SU-DHL-6 (cell line): ENCODE data around the gene ESYT2.

Experiments used
- H2AFZ ChIP-seq: fragments of 200-600 bp; sonication (generic); 2 replicates; pipeline ENCODE4 v1.6.1; 2014; ENCODE audit warnings: low read depth, mild to moderate bottlenecking, moderate library complexity, mixed read lengths, antibody characterized with exemption, low read length; ENCODE audit not compliant: severe bottlenecking
- H3F3A ChIP-seq: fragments of 200-600 bp; shearing (Covaris generic); 2 replicates; pipeline ENCODE4 v1.6.0; 2016; ENCODE audit warnings: antibody characterized with exemption, mild to moderate bottlenecking; ENCODE audit not compliant: insufficient read depth
- H3K27ac ChIP-seq: fragments of 200-600 bp; sonication (generic); 2 replicates; pipeline ENCODE4 v1.5.1; 2016; ENCODE audit warnings: low read depth, mild to moderate bottlenecking, low read length, moderate library complexity, mixed read lengths
- H3K27me3 ChIP-seq: fragments of 200-600 bp; sonication (generic), shearing (Covaris generic); 2 replicates; pipeline ENCODE4 v1.6.0; 2014; ENCODE audit warnings: mild to moderate bottlenecking, low read length
- H3K36me3 ChIP-seq: fragments of 200-600 bp; sonication (generic); 2 replicates; pipeline ENCODE4 v1.6.1; 2014; ENCODE audit warnings: mild to moderate bottlenecking, low read length, mixed read lengths
- H3K4me2 ChIP-seq: fragments of 300-600, 200-600 bp; shearing (Covaris generic), sonication (generic); 2 replicates; pipeline ENCODE4 v1.6.0; 2014; ENCODE audit warnings: low read length, low read depth, mild to moderate bottlenecking; ENCODE audit not compliant: poor library complexity, severe bottlenecking
- H3K4me3 ChIP-seq: fragments of 200-600 bp; sonication (generic); 2 replicates; pipeline ENCODE4 v1.5.1; 2014; ENCODE audit warnings: antibody characterized with exemption, low read length, mild to moderate bottlenecking, mixed read lengths; ENCODE audit not compliant: insufficient read depth, poor library complexity, severe bottlenecking
- H3K79me2 ChIP-seq: fragments of 200-600 bp; sonication (generic); 2 replicates; pipeline ENCODE4 v1.6.1; 2014; ENCODE audit warnings: mild to moderate bottlenecking, low read length, moderate library complexity; ENCODE audit not compliant: insufficient read depth
- H3K9ac ChIP-seq: fragments of 200-600 bp; sonication (generic); 2 replicates; pipeline ENCODE4 v1.7.0; 2014; ENCODE audit warnings: mild to moderate bottlenecking, low read length
- H3K9me2 ChIP-seq: fragments of 200-600 bp; sonication (generic); replicated peaks from 2 replicates; pipeline ENCODE4 v1.6.1; 2014; ENCODE audit warnings: low read length; ENCODE audit not compliant: insufficient read depth
- H3K9me3 ChIP-seq: fragments of 200-600 bp; sonication (generic); 2 replicates; pipeline ENCODE4 v1.6.1; 2014; ENCODE audit warnings: low read length, mixed read lengths; ENCODE audit not compliant: insufficient read depth
- H4K20me1 ChIP-seq: fragments of 200-600 bp; sonication (generic); 2 replicates; pipeline ENCODE4 v1.6.1; 2014; ENCODE audit warnings: low read depth, mild to moderate bottlenecking, antibody characterized with exemption, low read length, moderate library complexity, mixed read lengths
- EZH2phosphoT487 ChIP-seq: fragments of 200-600 bp; sonication (generic), shearing (Covaris generic); conservative IDR thresholded peaks from 2 replicates; pipeline ENCODE4 v1.6.1; 2018; ENCODE audit warnings: mild to moderate bottlenecking, antibody characterized with exemption, low read length, moderate library complexity, mixed read lengths
- TF ChIP-seq, protein P1 (sequence below): fragments of 200-600 bp; sonication (generic); IDR thresholded peaks from one replicate; pipeline ENCODE4 v1.5.1; 2017; ENCODE audit warnings: antibody characterized with exemption, mild to moderate bottlenecking, low read length, moderate library complexity; ENCODE audit not compliant: insufficient read depth, poor library complexity, severe bottlenecking

ESYT2 gene

GRCh38 chr7:158814637-158815036, 14.7 kb downstream of the ESYT2 start:
- Histone ChIP-seq H3K4me3 (no peak overlapping the region), H3K9ac (no peak overlapping the region)

GRCh38 chr7:158812684-158813083, 16.6 kb downstream of the ESYT2 start:
- Histone ChIP-seq H3K36me3 (no peaks in the 10 kb centered on the region), H4K20me1 (no peaks in the 10 kb centered on the region), H3K27me3 (no peaks in the 10 kb centered on the region), H3K79me2 (peaks cover 16% of the 10 kb centered on the region; the same call in 1 of the 2 replicates), H3K4me2 (no peak overlapping the region), H2AFZ (no peak overlapping the region), H3K9me2 (no peaks in the 10 kb centered on the region), H3K4me3 (no peak overlapping the region), H3K9ac (no peak overlapping the region), H3F3A (no peaks in the 10 kb centered on the region), H3K27ac (no peak overlapping the region), H3K9me3 (no peaks in the 10 kb centered on the region)
- no peak for TF ChIP-seq EZH2phosphoT487
- TF ChIP-seq, protein P1, sequence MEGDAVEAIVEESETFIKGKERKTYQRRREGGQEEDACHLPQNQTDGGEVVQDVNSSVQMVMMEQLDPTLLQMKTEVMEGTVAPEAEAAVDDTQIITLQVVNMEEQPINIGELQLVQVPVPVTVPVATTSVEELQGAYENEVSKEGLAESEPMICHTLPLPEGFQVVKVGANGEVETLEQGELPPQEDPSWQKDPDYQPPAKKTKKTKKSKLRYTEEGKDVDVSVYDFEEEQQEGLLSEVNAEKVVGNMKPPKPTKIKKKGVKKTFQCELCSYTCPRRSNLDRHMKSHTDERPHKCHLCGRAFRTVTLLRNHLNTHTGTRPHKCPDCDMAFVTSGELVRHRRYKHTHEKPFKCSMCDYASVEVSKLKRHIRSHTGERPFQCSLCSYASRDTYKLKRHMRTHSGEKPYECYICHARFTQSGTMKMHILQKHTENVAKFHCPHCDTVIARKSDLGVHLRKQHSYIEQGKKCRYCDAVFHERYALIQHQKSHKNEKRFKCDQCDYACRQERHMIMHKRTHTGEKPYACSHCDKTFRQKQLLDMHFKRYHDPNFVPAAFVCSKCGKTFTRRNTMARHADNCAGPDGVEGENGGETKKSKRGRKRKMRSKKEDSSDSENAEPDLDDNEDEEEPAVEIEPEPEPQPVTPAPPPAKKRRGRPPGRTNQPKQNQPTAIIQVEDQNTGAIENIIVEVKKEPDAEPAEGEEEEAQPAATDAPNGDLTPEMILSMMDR, result no peak

More at GRCh38 chr7:158814637-158815036, 14.7 kb downstream of the ESYT2 start:
- Histone ChIP-seq H3K27ac (no peak overlapping the region), H2AFZ (no peak overlapping the region), H4K20me1 (peaks cover 5% of the 10 kb centered on the region; the same call in 1 of the 2 replicates), H3F3A (no peaks in the 10 kb centered on the region), H3K4me2 (no peak overlapping the region), H3K9me3 (no peaks in the 10 kb centered on the region), H3K27me3 (no peaks in the 10 kb centered on the region), H3K79me2 (peaks cover 28% of the 10 kb centered on the region; the same call in 1 of the 2 replicates), H3K36me3 (no peaks in the 10 kb centered on the region), H3K9me2 (no peaks in the 10 kb centered on the region)
- TF ChIP-seq, protein P1, result no peak
- no peak for TF ChIP-seq EZH2phosphoT487

- no peak overlapping the region for H3K4me3 ChIP-seq
- H3K79me2 ChIP-seq, result peaks cover 10% of the 10 kb centered on the region; the same call in 1 of the 2 replicates
- H3K9me2 ChIP-seq, result no peaks in the 10 kb centered on the region
- no peaks in the 10 kb centered on the region for H3F3A ChIP-seq
- H2AFZ ChIP-seq, result no peak overlapping the region
- H3K27ac ChIP-seq, result no peak overlapping the region
- no peak overlapping the region for H3K9ac ChIP-seq
- no peaks in the 10 kb centered on the region for H3K36me3 ChIP-seq
- TF ChIP-seq, protein P1, result no peak
- TF ChIP-seq EZH2phosphoT487, result no peak
- H3K4me2 ChIP-seq, result no peak overlapping the region
- no peaks in the 10 kb centered on the region for H3K9me3 ChIP-seq
- no peaks in the 10 kb centered on the region for H3K27me3 ChIP-seq
- H4K20me1 ChIP-seq, result no peaks in the 10 kb centered on the region
These were observed 17.4 kb downstream of the ESYT2 start for GRCh38 chr7:158811894-158812293.
